GM21526 (cell line): ENCODE data around the gene NFAM1.

Source experiments
- ATAC-seq: cut with Tn5 transposase; IDR thresholded peaks from one replicate; pipeline ENCODE4 v1.9.1; 2021; ENCODE audit warnings: moderate library complexity; ENCODE audit not compliant: unreplicated experiment, low FRiP score

The NFAM1 gene

GRCh38 chr22:42440728-42441127 lies 8.5 kb upstream of the NFAM1 start:
- no peak for ATAC-seq

- no peak for ATAC-seq
Measured at GRCh38 chr22:42439821-42440674, 7.8 kb upstream of the NFAM1 start.

- ATAC-seq: no peak
Measured at GRCh38 chr22:42439021-42439567, 6.9 kb upstream of the NFAM1 start.

- ATAC-seq: no peak
Measured at GRCh38 chr22:42438293-42438650, 6.1 kb upstream of the NFAM1 start.

- ATAC-seq: peak; percentile 43
Measured at GRCh38 chr22:42437488-42438292, 5.5 kb upstream of the NFAM1 start.

GRCh38 chr22:42436404-42436803 lies 4.2 kb upstream of the NFAM1 start:
- no peak for ATAC-seq

GRCh38 chr22:42434748-42435425 lies 2.7 kb upstream of the NFAM1 start:
- ATAC-seq: no peak

- no peak for ATAC-seq
Measured at GRCh38 chr22:42433754-42434682, 1.8 kb upstream of the NFAM1 start.

- ATAC-seq: no peak
Measured at GRCh38 chr22:42432818-42433217, 615 bp upstream of the NFAM1 start.

GRCh38 chr22:42431401-42432019 lies 693 bp downstream of the NFAM1 start:
- ATAC-seq: no peak

- ATAC-seq: no peak
Measured at GRCh38 chr22:42430528-42431125, 1.6 kb downstream of the NFAM1 start.

GRCh38 chr22:42428760-42429159 lies 3.4 kb downstream of the NFAM1 start:
- ATAC-seq: no peak

GRCh38 chr22:42428025-42428424 lies 4.2 kb downstream of the NFAM1 start:
- ATAC-seq: no peak

GRCh38 chr22:42427167-42427566 lies 5.0 kb downstream of the NFAM1 start:
- no peak for ATAC-seq

- no peak for ATAC-seq
Measured at GRCh38 chr22:42425989-42426355, 6.2 kb downstream of the NFAM1 start.

- no peak for ATAC-seq
Measured at GRCh38 chr22:42425337-42425988, 6.7 kb downstream of the NFAM1 start.

GRCh38 chr22:42419243-42419881 lies 12.8 kb downstream of the NFAM1 start:
- ATAC-seq: no peak

GRCh38 chr22:42418811-42419242 lies 13.4 kb downstream of the NFAM1 start:
- ATAC-seq: no peak
